ENCODE measurements around the gene PTPRR. TPM values are rescaled to one million over a fixed set of nuclear protein-coding genes. Genes with fewer than 3 reads are reported as not detected.

The PTPRR gene
- polyA plus RNA-seq, 1 of the 3 experiments (the other 2 are of a cell fraction), result 1.4 TPM

- no peaks in the 10 kb centered on the region for H3K9me2 ChIP-seq
- CTCF ChIA-PET, result no interaction called here
- H3F3A ChIP-seq (replicated peaks; ENCODE audit: insufficient read depth), result no peaks in the 10 kb centered on the region
- no peaks in the 10 kb centered on the region for H3K9me3 ChIP-seq
- no peak overlapping the region for H3K4me3 ChIP-seq (ENCODE audit: low read depth in 2 of 2, low read length in 1 of 2)
- H3K9ac ChIP-seq, result no peak overlapping the region
- no peaks in the 10 kb centered on the region for H3K79me2 ChIP-seq (ENCODE audit: insufficient read depth)
- no peak for DNase-seq
- TF ChIP-seq FOXJ3 (CRISPR knock-in tag; IDR thresholded peaks at IDR 0.05) (no peak), POLR2AphosphoS5 (IDR thresholded peaks at IDR 0.05; ENCODE audit: low read depth, low read length) (no peak), NFIC (IDR thresholded peaks at IDR 0.05; ENCODE audit: borderline replicate concordance) (no peak), RCOR1 (IDR thresholded peaks at IDR 0.05; ENCODE audit: low read length) (no peak), NRF1 (IDR thresholded peaks at IDR 0.05; ENCODE audit: low read depth, low read length) (no peak), GATA2 (CRISPR knock-in tag; IDR thresholded peaks at IDR 0.05) (no peak), SMC3 (IDR thresholded peaks at IDR 0.05; ENCODE audit: low read depth, low read length) (no peak), FOSL2 (IDR thresholded peaks at IDR 0.05; ENCODE audit: borderline replicate concordance, low read depth) (no peak)
- TF ChIP-seq, protein P1, sequence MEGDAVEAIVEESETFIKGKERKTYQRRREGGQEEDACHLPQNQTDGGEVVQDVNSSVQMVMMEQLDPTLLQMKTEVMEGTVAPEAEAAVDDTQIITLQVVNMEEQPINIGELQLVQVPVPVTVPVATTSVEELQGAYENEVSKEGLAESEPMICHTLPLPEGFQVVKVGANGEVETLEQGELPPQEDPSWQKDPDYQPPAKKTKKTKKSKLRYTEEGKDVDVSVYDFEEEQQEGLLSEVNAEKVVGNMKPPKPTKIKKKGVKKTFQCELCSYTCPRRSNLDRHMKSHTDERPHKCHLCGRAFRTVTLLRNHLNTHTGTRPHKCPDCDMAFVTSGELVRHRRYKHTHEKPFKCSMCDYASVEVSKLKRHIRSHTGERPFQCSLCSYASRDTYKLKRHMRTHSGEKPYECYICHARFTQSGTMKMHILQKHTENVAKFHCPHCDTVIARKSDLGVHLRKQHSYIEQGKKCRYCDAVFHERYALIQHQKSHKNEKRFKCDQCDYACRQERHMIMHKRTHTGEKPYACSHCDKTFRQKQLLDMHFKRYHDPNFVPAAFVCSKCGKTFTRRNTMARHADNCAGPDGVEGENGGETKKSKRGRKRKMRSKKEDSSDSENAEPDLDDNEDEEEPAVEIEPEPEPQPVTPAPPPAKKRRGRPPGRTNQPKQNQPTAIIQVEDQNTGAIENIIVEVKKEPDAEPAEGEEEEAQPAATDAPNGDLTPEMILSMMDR (IDR thresholded peaks at IDR 0.05), result no peak
- TF ChIP-seq, protein P2, sequence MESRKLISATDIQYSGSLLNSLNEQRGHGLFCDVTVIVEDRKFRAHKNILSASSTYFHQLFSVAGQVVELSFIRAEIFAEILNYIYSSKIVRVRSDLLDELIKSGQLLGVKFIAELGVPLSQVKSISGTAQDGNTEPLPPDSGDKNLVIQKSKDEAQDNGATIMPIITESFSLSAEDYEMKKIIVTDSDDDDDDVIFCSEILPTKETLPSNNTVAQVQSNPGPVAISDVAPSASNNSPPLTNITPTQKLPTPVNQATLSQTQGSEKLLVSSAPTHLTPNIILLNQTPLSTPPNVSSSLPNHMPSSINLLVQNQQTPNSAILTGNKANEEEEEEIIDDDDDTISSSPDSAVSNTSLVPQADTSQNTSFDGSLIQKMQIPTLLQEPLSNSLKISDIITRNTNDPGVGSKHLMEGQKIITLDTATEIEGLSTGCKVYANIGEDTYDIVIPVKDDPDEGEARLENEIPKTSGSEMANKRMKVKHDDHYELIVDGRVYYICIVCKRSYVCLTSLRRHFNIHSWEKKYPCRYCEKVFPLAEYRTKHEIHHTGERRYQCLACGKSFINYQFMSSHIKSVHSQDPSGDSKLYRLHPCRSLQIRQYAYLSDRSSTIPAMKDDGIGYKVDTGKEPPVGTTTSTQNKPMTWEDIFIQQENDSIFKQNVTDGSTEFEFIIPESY (IDR thresholded peaks at IDR 0.05; ENCODE audit: borderline replicate concordance, low read depth), result no peak
- POLR2A ChIA-PET, result no interaction called here
- no peak overlapping the region for H2AFZ ChIP-seq (ENCODE audit: low read depth)
- no peaks in the 10 kb centered on the region for H3K27me3 ChIP-seq (ENCODE audit: insufficient read depth)
- H3K4me1 ChIP-seq (ENCODE audit: control insufficient read depth in 1 of 2, insufficient read depth in 2 of 2, low read depth in 1 of 2, low read length in 1 of 2), result no peaks in the 10 kb centered on the region; a peak in 1 of 4 replicates
- no peaks in the 10 kb centered on the region for H3K36me3 ChIP-seq (replicated peaks in 1 of 2; ENCODE audit: control insufficient read depth in 1 of 2, insufficient read depth in 2 of 2, low read length in 1 of 2)
- H3K27ac ChIP-seq (ENCODE audit: low read depth in 2 of 2, low read length in 1 of 2), result no peak overlapping the region
- WGBS (ENCODE audit: low lambda C conversion rate), result 56% methylated on average over 2 of the region's 2 CpGs
- no peak overlapping the region for H3K4me2 ChIP-seq
- no peaks in the 10 kb centered on the region for H4K20me1 ChIP-seq (ENCODE audit: insufficient read depth)
These were observed 104.6 kb downstream of the PTPRR start for GRCh38 chr12:70815971-70816391.

DNA sequence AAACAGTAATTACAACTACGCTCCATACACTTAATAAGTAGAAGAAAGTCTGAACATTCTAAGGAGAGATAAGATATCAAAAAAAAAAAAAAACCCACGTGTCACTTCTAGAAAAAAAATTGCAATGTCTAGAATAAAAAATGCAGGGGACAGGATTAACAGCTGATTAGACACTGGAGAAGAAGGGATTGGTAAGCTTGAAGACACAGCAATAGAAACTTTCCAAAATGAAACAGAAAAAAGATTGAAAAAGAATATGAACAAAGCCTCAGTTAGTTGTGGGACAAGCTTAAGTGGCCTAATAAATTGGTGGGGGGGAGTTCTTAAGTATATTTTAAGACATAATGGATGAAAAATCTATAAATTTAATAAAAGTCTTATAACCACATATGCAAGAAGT, 105.5 kb downstream of the PTPRR start:
- H3K4me1 ChIP-seq (ENCODE audit: control insufficient read depth in 1 of 2, insufficient read depth in 2 of 2, low read depth in 1 of 2, low read length in 1 of 2), result no peaks in the 10 kb centered on the region; a peak in 1 of 4 replicates
- TF ChIP-seq SIN3A (IDR thresholded peaks at IDR 0.05; ENCODE audit: borderline replicate concordance, low read depth, low read length) (no peak), RFX5 (IDR thresholded peaks at IDR 0.05; ENCODE audit: low read length) (no peak)
- ChIA-PET POLR2A (no interaction called here), CTCF (no interaction called here)
- no peak for DNase-seq
- H3K4me3 ChIP-seq (ENCODE audit: low read depth in 2 of 2, low read length in 1 of 2), result no peak overlapping the region
- no peak overlapping the region for H3K4me2 ChIP-seq
- no peak overlapping the region for H3K9ac ChIP-seq
- no peaks in the 10 kb centered on the region for H3K36me3 ChIP-seq (replicated peaks in 1 of 2; ENCODE audit: control insufficient read depth in 1 of 2, insufficient read depth in 2 of 2, low read length in 1 of 2)
- 30% methylated on average over 2 of the region's 2 CpGs for WGBS (ENCODE audit: low lambda C conversion rate)
- no peaks in the 10 kb centered on the region for H4K20me1 ChIP-seq (ENCODE audit: insufficient read depth)
- no peaks in the 10 kb centered on the region for H3K9me3 ChIP-seq
- H3K27me3 ChIP-seq (ENCODE audit: insufficient read depth), result no peaks in the 10 kb centered on the region
- H3K27ac ChIP-seq (ENCODE audit: low read depth in 2 of 2, low read length in 1 of 2), result no peak overlapping the region
- H3K9me2 ChIP-seq, result no peaks in the 10 kb centered on the region
- no peaks in the 10 kb centered on the region for H3F3A ChIP-seq (replicated peaks; ENCODE audit: insufficient read depth)
- H2AFZ ChIP-seq (ENCODE audit: low read depth), result no peak overlapping the region
- no peaks in the 10 kb centered on the region for H3K79me2 ChIP-seq (ENCODE audit: insufficient read depth)
